Measurements from ENCODE around the gene SHISA3. TPM values are rescaled to one million over a fixed set of nuclear protein-coding genes. Genes with fewer than 3 reads are reported as not detected.
A peak's percentile ranks its signal among the peaks of the same experiment; 100 is the strongest.

Gene SHISA3
- total RNA-seq, 4 donors from 2014 or later: 6.9 to 55.5 (median 37.5) TPM

GRCh38 chr4:42357325-42357724 lies 40.0 kb upstream of the SHISA3 start:
- Histone ChIP-seq H3K4me3 (no peak overlapping the region), H3K27me3 (no peaks in the 10 kb centered on the region), H3K27ac (no peak overlapping the region), H3K4me1 (peaks cover 0 to 9% (median 0%) of the 10 kb centered on the region in 4 donors), H3K36me3 (no peaks in the 10 kb centered on the region), H3K9me3 (no peaks in the 10 kb centered on the region)
- TF ChIP-seq POLR2A (IDR thresholded peaks at IDR 0.05) (no peak), CTCF (IDR thresholded peaks at IDR 0.05) (no peak)
- 85 to 93% methylated on average over 5 of the region's 5 CpGs for WGBS, 2 donors
- no peak for DNase-seq (ENCODE audit: low spot score in 2 of 2)

GRCh38 chr4:42359711-42360110 lies 37.6 kb upstream of the SHISA3 start:
- 61 to 64% methylated on average over 5 of the region's 5 CpGs for WGBS, 2 donors
- DNase-seq (ENCODE audit: low spot score in 2 of 2): no peak
- H3K9me3 ChIP-seq: no peaks in the 10 kb centered on the region
- no peaks in the 10 kb centered on the region for H3K27me3 ChIP-seq
- TF ChIP-seq CTCF (IDR thresholded peaks at IDR 0.05) (no peak), POLR2A (IDR thresholded peaks at IDR 0.05) (no peak), EP300 (IDR thresholded peaks at IDR 0.05) (no peak)
- H3K4me1 ChIP-seq: peaks cover 0 to 9% (median 0%) of the 10 kb centered on the region in 4 donors
- H3K4me3 ChIP-seq: peak overlapping the region in 1 of 4 donors; percentile 23
- no peaks in the 10 kb centered on the region for H3K36me3 ChIP-seq
- H3K27ac ChIP-seq: peak overlapping the region in 3 of 4 donors; percentile 5 to 48 (median 32)

- 38 to 39% methylated on average over 2 of the region's 2 CpGs for WGBS, 2 donors
- H3K27me3 ChIP-seq: no peaks in the 10 kb centered on the region
- no peaks in the 10 kb centered on the region for H3K9me3 ChIP-seq
- H3K4me3 ChIP-seq: peak overlapping the region in 1 of 4 donors; percentile 23
- TF ChIP-seq POLR2A (IDR thresholded peaks at IDR 0.05): no peak
- TF ChIP-seq EP300 (IDR thresholded peaks at IDR 0.05): no peak
- TF ChIP-seq CTCF (IDR thresholded peaks at IDR 0.05): no peak
- H3K4me1 ChIP-seq: peaks cover 0 to 9% (median 0%) of the 10 kb centered on the region in 4 donors
- H3K36me3 ChIP-seq: no peaks in the 10 kb centered on the region
- no peak for DNase-seq (ENCODE audit: low spot score in 2 of 2)
- H3K27ac ChIP-seq: peak overlapping the region in 3 of 4 donors; percentile 5 to 48 (median 32)
Measured at GRCh38 chr4:42360256-42360669, 37.0 kb upstream of the SHISA3 start.

- Histone ChIP-seq H3K27me3 (no peaks in the 10 kb centered on the region), H3K27ac (no peak overlapping the region), H3K4me1 (peaks cover 0 to 9% (median 0%) of the 10 kb centered on the region in 4 donors), H3K4me3 (no peak overlapping the region), H3K36me3 (no peaks in the 10 kb centered on the region), H3K9me3 (no peaks in the 10 kb centered on the region)
- TF ChIP-seq POLR2A (IDR thresholded peaks at IDR 0.05) (no peak), EP300 (IDR thresholded peaks at IDR 0.05) (no peak), CTCF (IDR thresholded peaks at IDR 0.05) (no peak)
- DNase-seq (ENCODE audit: low spot score in 2 of 2): no peak
- 69 to 88% methylated on average over 6 to 8 of the region's 8 CpGs for WGBS, 2 donors
Measured at GRCh38 chr4:42361456-42361855, 35.8 kb upstream of the SHISA3 start.

GRCh38 chr4:42362591-42362990 lies 34.7 kb upstream of the SHISA3 start:
- H3K4me1 ChIP-seq: peaks cover 0 to 9% (median 0%) of the 10 kb centered on the region in 4 donors
- TF ChIP-seq POLR2A (IDR thresholded peaks at IDR 0.05) (no peak), EP300 (IDR thresholded peaks at IDR 0.05) (no peak), CTCF (IDR thresholded peaks at IDR 0.05) (no peak)
- H3K4me3 ChIP-seq: no peak overlapping the region
- no peaks in the 10 kb centered on the region for H3K9me3 ChIP-seq
- no peaks in the 10 kb centered on the region for H3K27me3 ChIP-seq
- H3K36me3 ChIP-seq: no peaks in the 10 kb centered on the region
- DNase-seq (ENCODE audit: low spot score in 2 of 2): no peak
- H3K27ac ChIP-seq: no peak overlapping the region
- 80 to 83% methylated on average over 3 of the region's 3 CpGs for WGBS, 2 donors
